HUES64 (cell line): Measurements from ENCODE around the gene STK10.

Experiments
- H3K27ac ChIP-seq: 2 replicates; pipeline ENCODE4 v1.7.0; 2013; ENCODE audit warnings: low read depth, low read length, inconsistent platforms
- H3K27me3 ChIP-seq: 2 replicates; pipeline ENCODE4 v1.6.1; 2013; ENCODE audit warnings: mild to moderate bottlenecking, low read length; ENCODE audit not compliant: insufficient read depth
- H3K36me3 ChIP-seq: 2 replicates; pipeline ENCODE4 v1.6.1; 2013; ENCODE audit warnings: mild to moderate bottlenecking, low read length; ENCODE audit not compliant: insufficient read depth
- H3K4me1 ChIP-seq: 2 replicates; pipeline ENCODE4 v1.6.1; 2013; ENCODE audit warnings: mild to moderate bottlenecking, low read length, moderate library complexity; ENCODE audit not compliant: insufficient read depth
- H3K4me3 ChIP-seq: 2 replicates; pipeline ENCODE4 v1.5.1; 2013; ENCODE audit warnings: mild to moderate bottlenecking, low read length, moderate library complexity
- H3K9ac ChIP-seq: 2 replicates; pipeline ENCODE4 v1.6.1; 2013; ENCODE audit warnings: mild to moderate bottlenecking, low read depth, low read length
- H3K9me3 ChIP-seq: 2 replicates; pipeline ENCODE4 v1.6.1; 2013; ENCODE audit warnings: low read depth, low read length; ENCODE audit not compliant: insufficient read depth
- WGBS: fragments of 150-250, 120-280 bp; methylation state at CpG from one replicate; pipeline ENCODE4 v1.1.7; 2013; ENCODE audit warnings: missing lambda C conversion rate; 5-methylcytosine and 5-hydroxymethylcytosine counted together

Gene STK10

GRCh38 chr5:172175263-172175719, 12.7 kb downstream of the STK10 start:
- no peaks in the 10 kb centered on the region for H3K9me3 ChIP-seq
- H3K27me3 ChIP-seq: no peaks in the 10 kb centered on the region
- peaks cover 22% of the 10 kb centered on the region for H3K4me1 ChIP-seq
- H3K36me3 ChIP-seq: no peaks in the 10 kb centered on the region
- no peak overlapping the region for H3K4me3 ChIP-seq
- WGBS: 75% methylated on average over 7 of the region's 7 CpGs
- no peak overlapping the region for H3K9ac ChIP-seq
- no peak overlapping the region for H3K27ac ChIP-seq

GRCh38 chr5:172173564-172174153, 14.4 kb downstream of the STK10 start:
- Histone ChIP-seq H3K9ac (no peak overlapping the region), H3K9me3 (no peaks in the 10 kb centered on the region), H3K4me1 (peaks cover 9% of the 10 kb centered on the region; the same call in 1 of the 2 replicates), H3K27me3 (no peaks in the 10 kb centered on the region), H3K36me3 (no peaks in the 10 kb centered on the region), H3K27ac (no peak overlapping the region), H3K4me3 (no peak overlapping the region)
- 84% methylated on average over 12 of the region's 12 CpGs for whole genome bisulfite sequencing

- Histone ChIP-seq H3K4me3 (no peak overlapping the region), H3K4me1 (peaks cover 10% of the 10 kb centered on the region; the same call in 1 of the 2 replicates), H3K9me3 (no peaks in the 10 kb centered on the region), H3K9ac (no peak overlapping the region; the same call in 1 of the 2 replicates), H3K27me3 (no peaks in the 10 kb centered on the region), H3K27ac (no peak overlapping the region), H3K36me3 (no peaks in the 10 kb centered on the region)
- 83% methylated on average over 12 of the region's 12 CpGs for WGBS
Observed at GRCh38 chr5:172172912-172173563, 15.0 kb downstream of the STK10 start.

GRCh38 chr5:172171118-172171517, 16.9 kb downstream of the STK10 start:
- H3K9me3 ChIP-seq: no peaks in the 10 kb centered on the region
- no peaks in the 10 kb centered on the region for H3K27me3 ChIP-seq
- H3K4me3 ChIP-seq: no peak overlapping the region
- WGBS: 72% methylated on average over 7 of the region's 8 CpGs
- H3K4me1 ChIP-seq: peaks cover 11% of the 10 kb centered on the region; the same call in 1 of the 2 replicates
- H3K9ac ChIP-seq: no peak overlapping the region
- H3K36me3 ChIP-seq: no peaks in the 10 kb centered on the region
- H3K27ac ChIP-seq: no peak overlapping the region

GRCh38 chr5:172170251-172170701, 17.7 kb downstream of the STK10 start:
- Histone ChIP-seq H3K36me3 (no peaks in the 10 kb centered on the region), H3K27ac (no peak overlapping the region), H3K27me3 (no peaks in the 10 kb centered on the region), H3K4me1 (peaks cover 11% of the 10 kb centered on the region; the same call in 1 of the 2 replicates), H3K9ac (no peak overlapping the region), H3K4me3 (no peak overlapping the region), H3K9me3 (no peaks in the 10 kb centered on the region)
- WGBS: 87% methylated on average over 9 of the region's 9 CpGs

GRCh38 chr5:172169216-172169615, 18.8 kb downstream of the STK10 start:
- Histone ChIP-seq H3K27me3 (no peaks in the 10 kb centered on the region), H3K4me3 (no peak overlapping the region), H3K9ac (no peak overlapping the region), H3K9me3 (no peaks in the 10 kb centered on the region), H3K36me3 (no peaks in the 10 kb centered on the region), H3K4me1 (peaks cover 9% of the 10 kb centered on the region; the same call in 1 of the 2 replicates), H3K27ac (no peak overlapping the region)
- 73% methylated on average over 2 of the region's 2 CpGs for WGBS

GRCh38 chr5:172168311-172168710, 19.7 kb downstream of the STK10 start:
- no peaks in the 10 kb centered on the region for H3K36me3 ChIP-seq
- no peaks in the 10 kb centered on the region for H3K9me3 ChIP-seq
- H3K9ac ChIP-seq: no peak overlapping the region
- H3K4me1 ChIP-seq: peaks cover 9% of the 10 kb centered on the region; the same call in 1 of the 2 replicates
- no peaks in the 10 kb centered on the region for H3K27me3 ChIP-seq
- no peak overlapping the region for H3K27ac ChIP-seq
- no peak overlapping the region for H3K4me3 ChIP-seq
- 84% methylated on average over 8 of the region's 8 CpGs for WGBS

GRCh38 chr5:172167895-172168294, 20.1 kb downstream of the STK10 start:
- H3K9ac ChIP-seq: no peak overlapping the region
- H3K27ac ChIP-seq: no peak overlapping the region
- H3K36me3 ChIP-seq: no peaks in the 10 kb centered on the region
- H3K27me3 ChIP-seq: no peaks in the 10 kb centered on the region
- no peaks in the 10 kb centered on the region for H3K9me3 ChIP-seq
- WGBS: 85% methylated on average over 7 of the region's 7 CpGs
- H3K4me3 ChIP-seq: no peak overlapping the region
- H3K4me1 ChIP-seq: peaks cover 9% of the 10 kb centered on the region; the same call in 1 of the 2 replicates

GRCh38 chr5:172166030-172166826, 21.8 kb downstream of the STK10 start:
- H3K4me3 ChIP-seq: no peak overlapping the region
- H3K36me3 ChIP-seq: no peaks in the 10 kb centered on the region
- H3K9ac ChIP-seq: no peak overlapping the region
- H3K9me3 ChIP-seq: no peaks in the 10 kb centered on the region
- H3K4me1 ChIP-seq: peaks cover 9% of the 10 kb centered on the region; the same call in 1 of the 2 replicates
- no peak overlapping the region for H3K27ac ChIP-seq
- H3K27me3 ChIP-seq: no peaks in the 10 kb centered on the region
- 87% methylated on average over 16 of the region's 16 CpGs for WGBS

- Histone ChIP-seq H3K4me3 (no peak overlapping the region), H3K9ac (no peak overlapping the region), H3K36me3 (no peaks in the 10 kb centered on the region), H3K4me1 (peaks cover 6% of the 10 kb centered on the region; the same call in 1 of the 2 replicates), H3K27ac (no peak overlapping the region), H3K27me3 (no peaks in the 10 kb centered on the region), H3K9me3 (no peaks in the 10 kb centered on the region)
- 80% methylated on average over 7 of the region's 7 CpGs for WGBS
Observed at GRCh38 chr5:172165465-172165864, 22.6 kb downstream of the STK10 start.

GRCh38 chr5:172164769-172165212, 23.2 kb downstream of the STK10 start:
- no peaks in the 10 kb centered on the region for H3K27me3 ChIP-seq
- H3K27ac ChIP-seq: no peak overlapping the region
- H3K36me3 ChIP-seq: no peaks in the 10 kb centered on the region
- no peaks in the 10 kb centered on the region for H3K9me3 ChIP-seq
- H3K4me1 ChIP-seq: peaks cover 6% of the 10 kb centered on the region; the same call in 1 of the 2 replicates
- no peak overlapping the region for H3K9ac ChIP-seq
- no peak overlapping the region for H3K4me3 ChIP-seq
- WGBS: 91% methylated on average over 13 of the region's 13 CpGs
